Dermis microvascular lymphatic vessel endothelial cell (primary cell): ENCODE measurements around the gene UFD1. TPM values are rescaled to one million over a fixed set of nuclear protein-coding genes. Genes with fewer than 3 reads are reported as not detected.

Experiments
- DNase-seq, 2 donors: peaks; one replicate each; pipeline versions ENCODE4 v3.0.0 to v3.0.0-alpha.2; 2010; ENCODE audit warnings: low read depth in 2 of 2
- total RNA-seq: library from RNA; depleted of rRNA; stranded (reverse); fragments of >200 nt; gene quantifications from 2 replicates; pipeline ENCODE4 v1.2.1, GENCODE V29; 2014

Gene UFD1
- total RNA-seq, result 114 and 119 TPM in 2 replicates

- DNase-seq, result peak in 1 of 2 donors; percentile 87
Measured at GRCh38 chr22:19478901-19479354, at the start of gene UFD1. Gene UFD1 (minus strand): TSS chr22:19479193. CDS start chr22:19479085, 108 bp downstream.

GRCh38 chr22:19527861-19528417 is 48.9 kb upstream of the UFD1 start:
- DNase-seq, result no peak

- peak in 1 of 2 donors; percentile 46 for DNase-seq
Measured at GRCh38 chr22:19527321-19527721, 48.3 kb upstream of the UFD1 start.

GRCh38 chr22:19526702-19527111 is 47.7 kb upstream of the UFD1 start:
- DNase-seq, result no peak

- no peak for DNase-seq
Measured at GRCh38 chr22:19526076-19526701, 47.2 kb upstream of the UFD1 start.

- no peak for DNase-seq
Measured at GRCh38 chr22:19525666-19526065, 46.7 kb upstream of the UFD1 start.

- DNase-seq, result peak in 1 of 2 donors; percentile 38
Measured at GRCh38 chr22:19525116-19525660, 46.2 kb upstream of the UFD1 start.

- DNase-seq, result peak; percentile 79 to 87
Measured at GRCh38 chr22:19524170-19525115, 45.5 kb upstream of the UFD1 start, which contains the start of gene CLDN5. Gene CLDN5 (minus strand): TSS chr22:19524410. CDS start chr22:19524255, 155 bp downstream.

GRCh38 chr22:19523240-19524169 is 44.5 kb upstream of the UFD1 start:
- DNase-seq, result peak in 1 of 2 donors; percentile 68

- peak in 1 of 2 donors; percentile 24 for DNase-seq
Measured at GRCh38 chr22:19522881-19523239, 43.9 kb upstream of the UFD1 start.

GRCh38 chr22:19522190-19522880 is 43.3 kb upstream of the UFD1 start:
- DNase-seq, result peak in 1 of 2 donors; percentile 42

GRCh38 chr22:19520566-19521305 is 41.7 kb upstream of the UFD1 start:
- no peak for DNase-seq

GRCh38 chr22:19520007-19520406 is 41.0 kb upstream of the UFD1 start:
- no peak for DNase-seq

- DNase-seq, result no peak
Measured at GRCh38 chr22:19519041-19519926, 40.3 kb upstream of the UFD1 start.

GRCh38 chr22:19518635-19519034 is 39.6 kb upstream of the UFD1 start:
- no peak for DNase-seq

- DNase-seq, result no peak
Measured at GRCh38 chr22:19517919-19518611, 39.1 kb upstream of the UFD1 start.

GRCh38 chr22:19517171-19517500 is 38.1 kb upstream of the UFD1 start:
- no peak for DNase-seq
